ENCODE results near the gene SLC16A3. TPM values are rescaled to one million over a fixed set of nuclear protein-coding genes. Genes with fewer than 3 reads are reported as not detected.

Gene SLC16A3
- polyA plus RNA-seq, 1 of the 3 experiments (the other 2 are of a cell fraction), result 70.7 TPM

GRCh38 chr17:82247856-82248671 is 19.2 kb downstream of the SLC16A3 start:
- no peak for TF ChIP-seq YY1 (IDR thresholded peaks at IDR 0.05; ENCODE audit: low read depth)
- TF ChIP-seq IRF3 (IDR thresholded peaks at IDR 0.05; ENCODE audit: low read depth, low read length), result no peak
- Histone ChIP-seq H4K20me1 (ENCODE audit: insufficient read depth) (peaks cover 100% of the 10 kb centered on the region), H3K4me2 (no peak overlapping the region), H3K79me2 (ENCODE audit: insufficient read depth) (peaks cover 90% of the 10 kb centered on the region), H3K9me2 (no peaks in the 10 kb centered on the region), H3F3A (replicated peaks; ENCODE audit: insufficient read depth) (peaks cover 56% of the 10 kb centered on the region), H3K4me3 (ENCODE audit: low read depth in 2 of 2, low read length in 1 of 2) (no peak overlapping the region), H3K36me3 (replicated peaks in 1 of 2; ENCODE audit: control insufficient read depth in 1 of 2, insufficient read depth in 2 of 2, low read length in 1 of 2) (peaks cover 67 to 98% of the 10 kb centered on the region in 2 experiments), H3K9ac (no peak overlapping the region), H2AFZ (ENCODE audit: low read depth) (no peak overlapping the region), H3K4me1 (ENCODE audit: control insufficient read depth in 1 of 2, insufficient read depth in 2 of 2, low read depth in 1 of 2, low read length in 1 of 2) (peaks cover 8 to 13% of the 10 kb centered on the region in 2 experiments; a peak in 3 of 4 replicates), H3K27ac (ENCODE audit: low read depth in 2 of 2, low read length in 1 of 2) (no peak overlapping the region), H3K9me3 (no peaks in the 10 kb centered on the region), H3K27me3 (ENCODE audit: insufficient read depth) (no peaks in the 10 kb centered on the region)
- peak; percentile 42 for DNase-seq
- WGBS (ENCODE audit: low lambda C conversion rate), result 90% methylated on average over 28 of the region's 28 CpGs
- ChIA-PET POLR2A (interaction anchor here (0.6 kb wide), 1 partner anchor 17 kb away, joined by 3 read pairs; no protein-coding TSS in a partner anchor), CTCF (interaction anchor here (0.7 to 2.2 kb wide), 3 partner anchors 10 to 50 kb away, joined by 3 to 10 read pairs (median 5); no protein-coding TSS in a partner anchor)

- ChIA-PET POLR2A (interaction anchor here (0.6 to 1.5 kb wide), 2 partner anchors 13 to 18 kb away, joined by 3 read pairs; no protein-coding TSS in a partner anchor), CTCF (interaction anchor here (2.2 kb wide), 1 partner anchor 13 kb away, joined by 10 read pairs; no protein-coding TSS in a partner anchor)
- Histone ChIP-seq H3K4me1 (ENCODE audit: control insufficient read depth in 1 of 2, insufficient read depth in 2 of 2, low read depth in 1 of 2, low read length in 1 of 2) (peaks cover 0 to 13% of the 10 kb centered on the region in 2 experiments; a peak in 3 of 4 replicates), H4K20me1 (ENCODE audit: insufficient read depth) (peaks cover 96% of the 10 kb centered on the region), H3K36me3 (replicated peaks in 1 of 2; ENCODE audit: control insufficient read depth in 1 of 2, insufficient read depth in 2 of 2, low read length in 1 of 2) (peaks cover 66 to 94% of the 10 kb centered on the region in 2 experiments), H3F3A (replicated peaks; ENCODE audit: insufficient read depth) (peaks cover 46% of the 10 kb centered on the region), H3K79me2 (ENCODE audit: insufficient read depth) (peaks cover 86% of the 10 kb centered on the region), H3K9ac (no peak overlapping the region), H3K4me2 (no peak overlapping the region), H2AFZ (ENCODE audit: low read depth) (no peak overlapping the region), H3K9me2 (no peaks in the 10 kb centered on the region), H3K9me3 (no peaks in the 10 kb centered on the region), H3K27ac (ENCODE audit: low read depth in 2 of 2, low read length in 1 of 2) (no peak overlapping the region), H3K4me3 (ENCODE audit: low read depth in 2 of 2, low read length in 1 of 2) (no peak overlapping the region), H3K27me3 (ENCODE audit: insufficient read depth) (no peaks in the 10 kb centered on the region)
- peak; percentile 46 for DNase-seq
- WGBS (ENCODE audit: low lambda C conversion rate), result 96% methylated on average over 48 of the region's 54 CpGs
- no peak for TF ChIP-seq FOSL2 (IDR thresholded peaks at IDR 0.05; ENCODE audit: borderline replicate concordance, low read depth)
- TF ChIP-seq REST (IDR thresholded peaks at IDR 0.05; ENCODE audit: low read depth, low read length), result no peak
- TF ChIP-seq YY1 (IDR thresholded peaks at IDR 0.05; ENCODE audit: low read depth), result no peak
- TF ChIP-seq NFIC (IDR thresholded peaks at IDR 0.05; ENCODE audit: borderline replicate concordance), result no peak
- TF ChIP-seq SMC3 (IDR thresholded peaks at IDR 0.05; ENCODE audit: low read depth, low read length), result no peak
- no peak for TF ChIP-seq FOXJ3 (CRISPR knock-in tag; IDR thresholded peaks at IDR 0.05)
- TF ChIP-seq PBX3 (IDR thresholded peaks at IDR 0.05), result no peak
- TF ChIP-seq IRF3 (IDR thresholded peaks at IDR 0.05; ENCODE audit: low read depth, low read length), result no peak
- no peak for TF ChIP-seq MEF2A (IDR thresholded peaks at IDR 0.05; ENCODE audit: borderline replicate concordance, low read depth)
These were observed 20.2 kb downstream of the SLC16A3 start for GRCh38 chr17:82248815-82249674.

Measured in SK-N-SH (cell line).